HG03571 (cell line): ENCODE data around the gene FEZ2.

Experiments used
- ATAC-seq: cut with Tn5 transposase; IDR thresholded peaks from one replicate; pipeline ENCODE4 v1.9.1; 2021; ENCODE audit not compliant: unreplicated experiment

FEZ2 gene

DNA sequence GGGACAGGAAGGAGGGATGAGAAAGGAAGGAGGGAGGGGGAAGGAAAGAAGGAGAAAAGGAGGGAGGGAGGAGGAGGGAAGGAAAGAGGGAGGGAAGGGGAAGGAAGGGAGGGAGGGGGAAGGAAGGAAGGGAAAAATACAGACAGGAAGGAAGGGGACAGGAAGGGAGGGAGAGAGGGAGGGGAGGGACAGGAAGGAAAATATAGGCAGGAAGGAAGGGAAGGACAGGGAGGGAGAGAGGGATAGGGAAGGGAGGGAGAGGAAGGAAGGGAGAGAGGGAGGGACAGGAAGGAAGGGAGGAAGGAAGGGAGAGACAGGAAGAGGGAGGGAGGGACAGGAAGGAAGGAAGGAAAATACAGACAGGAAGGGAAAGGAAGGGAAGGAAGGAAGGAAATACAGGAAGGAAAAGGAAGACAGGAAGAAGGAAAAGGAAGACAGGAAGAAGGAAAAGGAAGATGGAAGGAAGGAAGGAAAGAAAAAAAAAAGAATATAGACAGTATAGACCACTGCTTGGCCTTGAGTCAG is 63.6 kb downstream of the FEZ2 start:
- ATAC-seq = no peak

DNA sequence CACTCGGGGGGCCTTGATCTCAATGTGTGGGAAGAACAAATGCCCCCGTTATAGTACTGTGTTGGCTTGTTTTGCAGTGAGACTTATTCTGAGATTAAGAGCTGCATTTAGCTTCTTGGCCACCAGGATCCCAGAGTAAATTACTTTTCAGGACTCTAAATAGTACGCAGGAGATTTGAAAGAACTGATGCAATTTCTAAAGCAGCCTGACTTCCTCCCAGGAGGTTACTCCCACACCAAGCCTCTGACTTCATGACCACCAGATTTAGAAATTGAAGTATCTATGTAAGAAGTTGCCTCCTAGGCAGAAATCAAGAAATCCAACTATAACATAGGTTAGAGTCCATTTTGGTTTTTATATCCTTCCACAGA is 67.0 kb downstream of the FEZ2 start:
- no peak for ATAC-seq

DNA sequence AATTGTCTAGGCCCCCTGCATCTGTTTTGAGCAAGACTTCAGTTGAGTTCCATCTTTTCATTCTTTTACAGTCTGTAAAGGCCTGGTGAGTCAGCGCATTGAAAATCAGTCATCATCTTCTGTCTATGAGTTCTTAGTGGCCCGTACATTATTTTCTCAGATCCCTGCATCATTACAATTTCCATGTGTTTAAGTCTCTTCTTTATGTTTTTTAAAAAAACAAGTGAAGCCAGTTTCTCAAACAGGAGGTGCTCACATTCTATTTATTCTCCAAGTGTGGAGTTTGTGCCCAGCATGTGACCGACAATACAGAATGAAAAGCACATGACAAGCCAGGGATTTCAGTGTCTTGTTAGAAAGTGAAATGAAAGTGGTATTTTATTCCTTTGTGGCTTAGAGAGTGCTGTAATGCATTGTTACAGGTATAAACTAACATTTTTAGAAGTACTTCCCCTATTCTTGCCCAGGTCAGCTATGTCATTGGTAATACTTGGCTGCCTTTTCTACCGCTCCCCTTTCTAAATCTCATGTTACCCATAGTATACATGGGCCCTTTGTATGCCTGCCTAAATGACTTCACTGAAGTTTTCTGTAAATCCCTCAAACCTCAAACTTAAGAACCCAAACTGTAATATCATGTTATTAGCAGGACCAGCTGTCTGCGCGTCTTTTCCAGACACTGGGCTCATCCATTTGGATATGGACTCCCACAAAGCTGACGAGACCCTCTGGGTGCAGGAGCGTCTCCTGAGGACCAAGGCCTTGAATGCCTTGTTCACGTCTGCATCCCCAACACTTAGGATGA is 67.6 kb downstream of the FEZ2 start:
- ATAC-seq = peak; percentile 86

DNA sequence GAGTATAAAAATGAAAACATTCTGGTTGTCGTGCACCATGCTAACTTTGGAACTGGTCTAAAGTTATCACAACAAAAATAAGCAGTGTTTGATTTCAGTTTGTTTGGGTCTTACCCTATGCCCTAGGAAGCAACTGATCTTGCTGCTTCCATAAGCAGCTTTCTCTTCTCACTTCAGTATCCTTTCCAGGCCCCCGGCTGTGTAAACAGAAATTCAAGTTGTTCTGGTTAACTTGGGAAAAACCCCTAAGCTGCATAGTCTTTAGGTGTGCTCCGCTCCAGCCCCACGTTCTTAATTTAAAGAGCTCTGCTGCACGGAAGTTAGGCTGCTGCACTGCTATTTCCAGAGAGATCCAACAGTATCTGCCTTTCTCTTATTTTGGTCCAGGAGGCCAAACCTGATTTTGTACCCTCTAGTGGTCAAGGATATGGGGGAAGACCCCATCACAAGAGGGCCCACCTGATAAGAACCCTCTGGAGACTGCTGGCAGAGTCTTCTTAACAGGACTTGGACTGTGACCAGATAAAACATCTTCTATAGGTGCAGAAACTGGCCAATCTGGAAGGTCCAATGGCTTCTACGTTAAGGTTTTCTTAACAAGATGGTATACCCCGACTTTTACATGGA is 69.1 kb downstream of the FEZ2 start:
- ATAC-seq = no peak

DNA sequence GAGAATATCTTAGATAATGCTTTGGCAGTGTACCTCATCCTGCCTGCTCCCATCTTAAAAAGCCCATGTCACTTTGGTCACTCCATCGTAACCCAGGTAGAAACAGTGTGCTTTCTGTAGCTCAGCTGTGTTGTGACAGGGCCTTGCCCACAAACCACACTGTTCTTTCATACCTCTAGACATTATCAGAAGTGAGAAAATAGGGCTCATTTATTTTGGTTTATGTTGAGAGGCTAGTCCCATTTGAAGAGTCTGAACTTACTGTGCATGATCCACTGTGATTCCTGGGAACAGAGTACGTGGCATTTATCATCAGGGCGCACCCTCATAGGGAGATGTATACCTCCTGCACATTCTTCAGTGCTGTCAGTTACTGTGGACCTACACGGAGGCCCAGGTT is 69.7 kb downstream of the FEZ2 start:
- ATAC-seq = no peak

DNA sequence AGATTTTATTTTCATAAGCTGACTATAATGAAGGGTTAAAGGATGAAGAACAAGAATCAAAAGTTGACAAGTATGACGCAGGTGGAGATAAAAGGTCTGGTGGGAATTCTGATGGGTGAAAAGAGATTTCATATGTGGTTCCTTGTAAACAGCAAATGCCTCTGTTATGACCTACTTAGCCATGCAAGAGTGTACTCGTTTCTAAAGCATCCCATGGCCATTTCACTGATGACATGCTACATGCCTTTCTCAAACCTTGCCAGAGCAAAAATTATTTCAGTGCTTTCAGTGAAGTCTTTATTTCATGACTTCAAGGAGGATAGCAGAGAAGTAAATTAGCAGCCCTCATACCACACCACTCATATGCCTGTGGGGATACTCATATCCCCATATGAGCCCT is 71.7 kb downstream of the FEZ2 start:
- ATAC-seq = no peak

DNA sequence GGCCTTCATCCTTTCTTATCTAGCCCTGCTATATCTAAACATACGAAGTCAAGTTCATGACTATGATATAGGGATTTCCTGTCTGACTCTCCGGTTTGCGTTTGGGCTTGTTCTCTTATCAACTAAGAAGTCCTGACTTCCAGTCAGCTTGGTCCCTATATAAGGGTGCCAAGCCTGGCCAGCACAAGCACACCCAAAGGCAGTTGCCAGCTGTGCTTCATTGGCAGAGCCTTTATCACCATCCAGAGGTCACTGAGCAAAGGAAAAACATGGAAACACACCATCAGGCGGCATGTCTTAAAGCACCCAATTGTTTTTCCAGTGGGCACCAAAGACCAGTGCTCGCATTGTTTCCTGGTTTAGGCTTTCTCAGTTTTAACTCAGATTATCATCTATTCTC is 72.7 kb downstream of the FEZ2 start:
- ATAC-seq = no peak

DNA sequence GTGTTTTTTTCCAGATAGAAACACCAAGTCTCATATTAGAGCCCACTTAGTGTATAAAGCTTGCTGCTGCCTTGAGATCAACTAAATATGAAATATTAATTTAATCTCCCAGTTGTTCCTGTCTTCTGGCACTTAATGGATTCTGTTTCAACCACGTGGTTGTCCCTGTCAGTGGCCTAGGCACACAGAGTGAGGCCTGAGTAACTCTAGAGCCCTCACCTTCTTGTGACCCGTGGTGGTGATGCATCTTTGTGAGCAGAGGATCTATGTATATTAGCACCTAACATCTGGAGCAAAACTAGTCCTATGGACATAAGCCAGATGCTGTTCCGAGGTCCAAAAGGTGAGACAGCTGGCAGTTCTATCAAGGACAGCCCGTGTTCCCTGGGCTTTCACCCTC is 74.8 kb downstream of the FEZ2 start:
- no peak for ATAC-seq

DNA sequence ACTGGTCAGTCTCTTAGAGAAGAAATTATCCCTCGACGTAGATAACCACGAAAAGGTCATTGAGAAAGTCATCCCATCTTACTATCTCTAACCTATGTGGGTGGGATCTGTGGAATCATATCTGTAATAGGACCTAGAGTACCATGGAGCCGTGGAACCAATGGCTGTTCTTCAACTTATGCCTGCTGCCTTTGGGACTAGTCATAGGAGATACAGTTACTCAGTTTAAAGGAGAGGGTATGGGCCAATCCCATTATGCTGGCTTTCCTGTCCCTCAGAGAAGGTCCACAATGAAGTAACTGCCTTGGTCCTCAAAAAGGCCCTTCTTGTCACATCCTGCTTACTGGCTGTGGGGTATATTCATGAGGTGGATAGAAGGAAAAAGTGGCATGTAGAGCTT is 77.5 kb downstream of the FEZ2 start:
- ATAC-seq = no peak

DNA sequence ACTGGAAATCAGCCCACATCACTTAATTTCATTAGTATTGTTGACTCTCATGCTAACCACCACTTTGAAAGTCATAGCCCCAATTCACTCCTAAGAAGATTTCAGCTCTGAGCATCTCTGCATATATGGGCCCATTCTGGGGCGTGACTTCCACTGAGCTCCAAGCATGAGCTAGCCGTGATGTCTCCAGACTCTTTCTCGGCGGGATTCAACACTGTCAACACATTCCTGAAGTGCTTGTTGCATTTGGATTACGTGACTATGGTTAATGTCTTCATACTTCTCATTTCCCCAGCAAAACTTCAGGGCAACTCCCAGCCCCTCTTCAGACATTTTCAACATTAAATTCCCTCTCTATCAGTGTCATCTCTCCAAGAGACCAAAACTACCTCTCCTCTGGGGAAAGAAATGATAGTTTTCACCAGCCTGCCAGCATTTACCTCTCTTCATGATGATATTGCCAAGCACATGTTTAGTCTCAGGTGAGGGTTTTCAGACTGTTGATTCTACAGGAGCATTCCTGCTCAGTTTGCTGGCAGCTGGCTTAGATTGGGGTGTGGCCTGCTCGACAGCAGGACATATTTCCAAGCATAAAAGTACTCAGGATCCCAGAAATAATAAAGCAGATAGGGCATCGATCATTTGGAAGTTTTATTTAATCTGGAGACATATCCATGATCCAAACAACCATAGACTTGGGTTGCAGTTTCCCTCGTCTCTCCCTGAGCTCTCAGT is 81.7 kb downstream of the FEZ2 start:
- ATAC-seq = no peak

DNA sequence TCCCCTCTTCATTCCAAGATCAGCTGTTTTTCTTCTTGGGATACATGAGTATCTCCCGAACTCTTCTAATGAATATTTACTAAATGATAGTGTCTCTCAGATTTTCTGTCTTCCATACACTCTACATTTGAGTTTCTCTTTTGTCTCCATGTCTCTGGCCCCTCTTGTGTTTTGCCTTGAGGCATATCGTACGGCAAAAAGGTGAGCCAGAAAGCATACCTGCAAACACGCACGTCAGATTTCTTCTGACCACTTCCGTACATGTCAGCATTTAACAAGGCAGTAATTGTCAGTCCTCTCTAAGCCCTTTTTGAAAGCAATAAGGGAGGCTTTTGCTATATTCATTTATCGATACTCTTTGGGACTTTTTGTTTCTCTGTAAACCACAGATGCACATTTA is 82.4 kb downstream of the FEZ2 start:
- ATAC-seq = no peak

DNA sequence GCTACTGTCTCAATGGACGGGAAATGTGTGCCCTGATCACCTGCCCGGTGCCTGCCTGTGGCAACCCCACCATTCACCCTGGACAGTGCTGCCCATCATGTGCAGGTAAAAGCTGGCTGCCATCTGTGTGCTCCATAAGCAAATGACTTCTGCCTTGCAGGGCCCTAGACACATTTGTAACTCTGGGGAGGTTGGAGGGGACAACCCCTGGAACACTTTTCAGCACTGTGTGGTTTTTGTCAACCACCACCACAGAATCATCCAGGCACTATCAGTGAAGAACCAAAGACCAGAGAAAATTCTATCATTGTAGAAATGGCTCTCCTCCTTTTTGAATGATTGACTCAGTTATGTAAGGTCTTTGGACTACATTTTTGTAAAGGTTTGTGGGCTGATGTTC is 84.3 kb downstream of the FEZ2 start:
- ATAC-seq = no peak

DNA sequence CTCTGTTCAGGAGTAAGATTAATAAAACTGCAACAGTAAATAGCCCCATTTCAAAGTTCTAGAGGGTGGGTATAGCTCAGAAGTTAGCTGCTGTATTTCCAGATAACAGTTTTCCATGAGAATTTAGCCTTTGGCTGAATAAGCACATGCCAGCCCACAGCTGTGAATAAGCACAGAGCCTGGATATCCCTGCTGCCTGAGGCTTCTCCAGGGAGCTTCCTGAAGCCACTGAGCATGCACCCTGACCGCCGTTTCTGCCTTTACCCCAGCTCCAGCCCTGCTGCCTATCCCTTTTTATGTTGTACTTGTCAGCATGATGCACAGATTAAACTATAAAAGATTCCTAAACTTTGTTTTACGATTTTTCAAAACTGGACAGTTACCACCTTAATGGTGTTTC is 85.3 kb downstream of the FEZ2 start:
- ATAC-seq = no peak

DNA sequence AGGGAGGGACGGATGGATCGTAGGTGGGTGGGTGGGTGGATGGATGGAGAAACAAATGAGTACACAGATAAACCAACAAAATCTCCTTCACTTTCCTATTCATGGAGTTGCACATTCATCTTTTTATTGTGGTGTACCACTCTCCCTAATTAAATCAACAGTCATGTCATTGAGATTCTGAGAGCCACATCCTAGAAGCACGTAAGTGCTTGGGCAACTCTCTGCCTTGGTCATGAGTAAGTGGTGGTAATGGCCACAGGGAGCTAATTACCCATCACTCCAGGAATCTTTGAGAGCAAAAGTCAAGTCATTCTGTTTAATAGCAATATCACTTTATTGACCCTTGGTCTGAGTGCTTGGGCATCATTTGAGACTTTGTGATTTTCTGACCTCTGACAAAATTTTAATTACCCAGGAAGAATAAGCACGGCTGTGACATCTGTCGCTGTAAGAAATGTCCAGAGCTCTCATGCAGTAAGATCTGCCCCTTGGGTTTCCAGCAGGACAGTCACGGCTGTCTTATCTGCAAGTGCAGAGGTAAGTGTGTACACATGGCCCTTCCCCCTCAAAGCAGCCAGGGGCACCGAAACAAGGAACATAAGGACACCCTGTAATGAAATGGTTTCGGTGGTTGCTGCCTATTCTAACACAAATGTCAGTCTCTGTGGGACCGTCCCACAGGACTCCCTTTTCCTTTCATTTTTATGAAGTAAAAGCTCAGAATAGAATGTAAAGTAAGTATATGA is 85.9 kb downstream of the FEZ2 start:
- ATAC-seq = no peak

DNA sequence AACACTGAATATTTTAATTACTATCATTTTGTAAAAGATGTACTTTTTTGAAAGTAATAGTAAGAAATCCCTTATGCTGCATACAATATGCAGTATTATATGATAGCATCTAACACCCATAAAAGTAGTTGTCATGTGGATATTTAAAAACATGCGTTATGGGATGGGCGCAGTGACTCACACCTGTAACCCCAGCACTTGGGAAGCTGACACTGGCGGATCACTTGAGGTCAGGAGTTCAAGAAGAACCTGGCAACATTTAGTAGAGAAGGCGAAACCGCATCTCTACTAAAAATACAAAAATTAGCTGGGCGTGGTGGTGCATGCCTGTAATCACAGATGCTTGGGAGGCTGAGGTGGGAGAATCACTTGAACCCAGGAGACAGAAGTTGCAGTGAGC is 88.9 kb downstream of the FEZ2 start:
- no peak for ATAC-seq

DNA sequence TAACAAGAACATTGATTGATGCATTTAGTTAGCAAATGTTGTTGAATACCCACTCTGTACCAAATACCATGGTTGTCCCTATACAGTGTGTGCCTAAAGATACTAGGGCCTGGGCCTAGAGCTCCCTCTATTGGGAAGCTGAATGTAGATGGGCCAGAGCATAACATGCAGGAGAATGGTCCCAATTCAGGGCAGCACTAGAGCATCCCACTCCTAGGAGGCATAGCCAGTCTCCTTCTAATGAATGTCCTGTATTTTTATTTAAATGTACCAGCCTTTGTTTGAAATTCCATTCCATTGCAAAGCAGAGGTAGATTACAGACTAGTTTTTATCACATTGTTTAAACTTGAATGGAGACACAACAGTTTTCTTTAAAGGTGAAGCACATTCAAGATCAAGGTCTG is 90.6 kb downstream of the FEZ2 start:
- peak; percentile 83 for ATAC-seq
